AG08395 (cell line): ENCODE results near the gene MED12L.
"Not testable (repeated sequence)": the region's sequence is repeated elsewhere in the genome, so short reads cannot be mapped to it uniquely, and the experiment has no call there.

Experiments
- DNase-seq: peaks from one replicate; pipeline ENCODE4 v3.0.0; 2012; ENCODE audit warnings: mixed read lengths, low spot score

The MED12L gene

GRCh38 chr3:151383956-151384355 is 298.5 kb downstream of the MED12L start:
- DNase-seq, result no peak

- DNase-seq, result no peak
Observed at GRCh38 chr3:151384741-151385174, 299.3 kb downstream of the MED12L start, which contains the start of gene P2RY12. Gene P2RY12, minus strand, starts transcription at chr3:151384753. Its CDS starts 45,908 bp downstream, at chr3:151338845.

DNA sequence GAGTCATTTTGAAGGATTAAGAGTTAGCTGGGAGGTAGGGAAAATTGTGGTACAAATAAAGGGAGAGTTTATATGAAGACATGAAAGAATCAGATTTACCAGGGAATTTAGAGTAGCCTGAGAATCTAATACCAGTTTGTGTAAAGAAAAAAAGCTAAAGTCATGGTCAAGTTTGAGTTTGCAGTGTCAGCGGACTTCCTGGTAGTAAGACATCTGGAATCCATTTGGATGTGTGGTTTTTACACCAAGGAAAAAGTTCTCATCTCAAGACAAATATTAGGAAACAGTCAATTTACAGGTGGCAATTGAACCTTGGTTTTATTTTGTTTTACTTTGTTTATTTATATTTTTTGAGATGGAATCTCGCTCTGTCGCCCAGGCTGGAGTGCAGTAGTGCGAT is 300.6 kb downstream of the MED12L start:
- DNase-seq, result peak; percentile 34

GRCh38 chr3:151387432-151387831 is 302.0 kb downstream of the MED12L start:
- DNase-seq, result no peak

GRCh38 chr3:151387842-151388241 is 302.4 kb downstream of the MED12L start:
- no peak for DNase-seq

DNA sequence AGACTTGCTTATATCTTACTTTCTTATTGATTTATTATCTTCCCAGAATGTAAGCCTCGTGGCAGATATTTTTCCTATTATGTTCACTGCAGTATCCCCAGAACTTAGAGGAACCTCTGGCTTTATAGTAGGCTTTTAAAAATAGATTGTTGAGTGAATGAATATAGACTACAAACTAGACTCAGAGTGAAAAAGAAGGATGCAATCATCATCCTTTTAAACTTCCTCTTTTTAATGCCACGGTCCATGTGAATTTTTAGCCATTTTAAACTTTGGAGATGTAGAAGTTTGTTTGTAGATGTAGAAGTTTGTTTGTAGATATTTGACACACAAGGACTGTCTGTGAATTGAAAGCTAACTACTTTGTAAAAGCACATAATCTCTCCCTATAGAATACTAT is 306.3 kb downstream of the MED12L start:
- no peak for DNase-seq

DNA sequence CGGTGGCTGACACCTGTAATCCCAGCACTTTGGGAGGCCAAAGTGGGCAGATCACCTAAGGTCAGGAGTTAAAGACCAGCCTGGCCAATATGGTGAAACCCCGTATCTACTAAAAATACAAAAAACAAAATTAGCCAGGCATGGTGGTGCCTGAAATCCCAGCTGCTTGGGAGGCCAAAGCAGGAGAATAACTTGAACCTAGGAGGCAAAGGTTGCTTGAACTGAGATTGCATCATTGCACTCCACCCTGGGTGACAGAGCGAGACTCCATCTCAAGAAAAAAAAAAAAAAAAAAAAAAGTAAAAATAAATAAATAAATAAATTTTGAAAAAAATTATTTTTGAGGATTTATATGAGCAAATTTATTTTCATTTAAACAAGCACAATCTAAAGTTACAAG is 306.7 kb downstream of the MED12L start:
- DNase-seq, result not testable (repeated sequence)

- no peak for DNase-seq
Observed at GRCh38 chr3:151393146-151393830, 307.8 kb downstream of the MED12L start.

- DNase-seq, result no peak
Observed at GRCh38 chr3:151393941-151394340, 308.5 kb downstream of the MED12L start.

DNA sequence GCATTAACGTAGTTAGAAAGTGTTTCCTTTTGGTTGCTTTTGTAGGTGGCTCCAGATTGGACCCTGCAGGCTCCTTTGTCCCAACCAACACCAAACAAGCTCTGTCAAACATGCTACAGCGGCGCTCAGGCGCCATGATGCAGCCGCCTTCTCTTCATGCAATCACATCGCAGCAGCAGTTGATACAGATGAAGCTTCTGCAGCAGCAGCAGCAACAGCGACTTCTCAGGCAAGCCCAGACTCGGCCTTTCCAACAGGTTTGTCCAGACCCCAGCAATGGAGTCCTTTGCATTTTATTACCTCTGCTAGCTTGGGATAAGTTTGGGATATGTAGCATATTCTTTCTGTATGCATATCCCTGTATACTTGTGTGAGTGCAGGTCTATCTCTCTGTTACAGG is 309.1 kb downstream of the MED12L start:
- no peak for DNase-seq

GRCh38 chr3:151395806-151396205 is 310.3 kb downstream of the MED12L start:
- peak; percentile 52 for DNase-seq

- DNase-seq, result no peak
Observed at GRCh38 chr3:151398895-151399294, 313.4 kb downstream of the MED12L start.

DNA sequence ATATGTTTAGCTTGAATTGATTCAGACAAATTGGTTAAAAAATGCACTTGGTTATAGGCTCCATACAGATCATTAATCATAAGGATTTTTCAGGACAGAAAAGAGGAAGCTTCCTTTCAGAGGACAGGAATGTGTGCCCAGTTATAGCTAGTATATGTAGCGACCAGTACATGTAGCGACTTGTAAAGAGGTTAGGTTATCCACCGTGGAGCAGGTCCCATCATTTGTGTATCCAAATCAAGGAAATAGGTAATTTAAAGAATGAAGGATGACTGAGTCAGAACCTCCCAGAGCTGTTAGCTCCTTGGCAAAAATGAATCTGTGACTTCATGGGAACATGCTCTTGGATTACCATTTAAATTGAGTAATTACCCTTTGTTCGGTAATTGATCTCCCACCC is 314.9 kb downstream of the MED12L start:
- no peak for DNase-seq

DNA sequence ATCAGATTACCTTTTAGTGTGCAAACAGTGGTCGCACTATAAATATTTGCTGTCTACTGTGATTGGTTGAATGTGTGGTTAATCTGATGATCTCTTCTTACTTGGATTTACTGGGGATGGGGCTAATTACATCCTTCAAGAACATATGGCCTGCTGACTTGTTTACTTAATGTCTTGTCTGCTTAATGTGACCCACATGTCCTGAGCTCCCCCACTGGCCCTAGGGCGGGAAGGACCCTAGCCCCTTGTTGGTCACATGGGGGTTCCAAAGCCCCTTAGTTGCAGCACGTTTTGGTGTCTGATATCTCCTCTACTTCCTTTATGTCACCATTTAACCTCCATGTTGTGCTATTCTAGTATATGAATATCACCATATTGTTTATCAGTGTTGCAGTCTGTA is 316.9 kb downstream of the MED12L start:
- DNase-seq, result no peak

- peak; percentile 76 for DNase-seq
Observed at GRCh38 chr3:151403246-151403645, 317.8 kb downstream of the MED12L start.

GRCh38 chr3:151404316-151404715 is 318.9 kb downstream of the MED12L start:
- DNase-seq, result peak; percentile 40

GRCh38 chr3:151407928-151408327 is 322.5 kb downstream of the MED12L start:
- no peak for DNase-seq

- DNase-seq, result peak; percentile 65
Observed at GRCh38 chr3:151410891-151411559, 325.6 kb downstream of the MED12L start.

- DNase-seq, result no peak
Observed at GRCh38 chr3:151412989-151413388, 327.5 kb downstream of the MED12L start.

- DNase-seq, result no peak
Observed at GRCh38 chr3:151415289-151415688, 329.8 kb downstream of the MED12L start.

GRCh38 chr3:151419806-151420205 is 334.3 kb downstream of the MED12L start:
- DNase-seq, result no peak

GRCh38 chr3:151421938-151422337 is 336.5 kb downstream of the MED12L start:
- no peak for DNase-seq

DNA sequence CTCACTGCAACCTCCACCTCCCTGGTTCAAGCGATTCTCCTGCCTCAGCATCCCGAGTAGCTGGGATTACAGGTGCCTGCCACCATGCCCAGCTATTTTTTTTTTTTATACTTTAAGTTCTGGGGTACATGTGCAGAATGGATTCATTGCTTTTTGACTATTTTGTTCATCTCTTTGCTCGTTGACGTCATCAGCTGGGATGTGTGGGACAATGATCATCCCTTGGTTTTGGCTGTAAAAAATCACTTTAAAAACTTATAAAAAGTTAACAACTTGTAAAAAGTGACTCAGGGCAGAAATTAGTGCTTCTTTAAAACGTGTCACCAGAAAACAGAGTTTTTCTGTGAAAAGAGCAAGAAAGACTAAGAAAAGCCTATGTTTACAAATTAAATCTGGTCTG is 337.6 kb downstream of the MED12L start:
- DNase-seq, result no peak
